IMR-90 (cell line): ENCODE results near the gene SMYD4. TPM values are rescaled to one million over a fixed set of nuclear protein-coding genes. Genes with fewer than 3 reads are reported as not detected.

Experiments
- ATAC-seq: fragments of 200-7000 bp; cut with Tn5 transposase; 2 replicates; pipeline ENCODE4 v1.9.1; 2020; ENCODE audit warnings: low read depth, mild to moderate bottlenecking, moderate library complexity
- BruUV-seq: library from RNA; stranded (reverse); fragments of 400-500 nt; replicated peaks from 2 replicates; lab custom pipeline; 2021; lab: Mats Ljungman, UMichigan
- CTCF ChIA-PET: fragments of 300-600 bp; formaldehyde crosslinking; extraction: SDS; loops from one replicate; lab custom pipeline; 2021; ENCODE audit warnings: antibody characterized with exemption; lab: Yijun Ruan, JAX
- POLR2A ChIA-PET: fragments of 300-600 bp; sonication (Branson Sonifier 250); formaldehyde crosslinking; loops from one replicate; lab custom pipeline; 2022; ENCODE audit warnings: antibody characterized with exemption; ENCODE audit not compliant: unreplicated experiment; lab: Charles Lee
- DNase-seq: peaks from one replicate; pipeline ENCODE4 v3.0.0; 2013
- H2AFZ ChIP-seq: replicated peaks from 2 replicates; pipeline ENCODE3; 2013; ENCODE audit warnings: low read length, mild to moderate bottlenecking; ENCODE audit not compliant: poor library complexity
- H2AK5ac ChIP-seq: 2 replicates; pipeline ENCODE4 v1.6.1; 2013; ENCODE audit warnings: low read depth, low read length, inconsistent platforms
- H2AK9ac ChIP-seq: replicated peaks from 2 replicates; pipeline ENCODE3; 2013; ENCODE audit warnings: mild to moderate bottlenecking, low read depth, low read length, moderate library complexity; ENCODE audit not compliant: poor library complexity
- H2BK120ac ChIP-seq: 2 replicates; pipeline ENCODE4 v1.6.1; 2013; ENCODE audit warnings: low read depth, low read length, inconsistent platforms
- H2BK15ac ChIP-seq: 3 replicates; pipeline ENCODE4 v1.6.1; 2013; ENCODE audit warnings: low read depth, low read length, inconsistent platforms
- H2BK20ac ChIP-seq: 2 replicates; pipeline ENCODE4 v1.6.1; 2013; ENCODE audit warnings: low read depth, mild to moderate bottlenecking, inconsistent platforms, low read length, moderate library complexity
- H2BK5ac ChIP-seq: 2 replicates; pipeline ENCODE4 v1.6.1; 2013; ENCODE audit warnings: mild to moderate bottlenecking, low read depth, low read length, inconsistent platforms; ENCODE audit not compliant: poor library complexity, severe bottlenecking
- H3K14ac ChIP-seq: replicated peaks from 2 replicates; pipeline ENCODE4 v1.6.1; 2013; ENCODE audit warnings: low read depth, low read length, inconsistent platforms
- H3K18ac ChIP-seq: 2 replicates; pipeline ENCODE4 v1.6.1; 2013; ENCODE audit warnings: low read depth, low read length, control low read depth
- H3K23ac ChIP-seq: 2 replicates; pipeline ENCODE4 v1.6.1; 2013; ENCODE audit warnings: low read depth, low read length, inconsistent platforms
- H3K27ac ChIP-seq: 2 replicates; pipeline ENCODE4 v1.5.1; 2013; ENCODE audit warnings: mild to moderate bottlenecking, control low read depth, low read length; ENCODE audit not compliant: insufficient read depth
- H3K27me3 ChIP-seq: 2 replicates; pipeline ENCODE4 v1.6.1; 2013; ENCODE audit warnings: low read length; ENCODE audit not compliant: control insufficient read depth, insufficient read depth
- H3K36me3 ChIP-seq: 2 replicates; pipeline ENCODE4 v1.6.1; 2013; ENCODE audit warnings: low read length, mixed read lengths; ENCODE audit not compliant: control insufficient read depth, insufficient read depth
- H3K4ac ChIP-seq: 2 replicates; pipeline ENCODE4 v1.6.1; 2013; ENCODE audit warnings: low read depth, low read length, inconsistent platforms
- H3K4me1 ChIP-seq: 2 replicates; pipeline ENCODE4 v1.6.1; 2013; ENCODE audit warnings: low read length, mixed read lengths; ENCODE audit not compliant: control insufficient read depth, insufficient read depth
- H3K4me2 ChIP-seq: 2 replicates; pipeline ENCODE4 v1.6.1; 2013; ENCODE audit warnings: low read depth, mild to moderate bottlenecking, control low read depth, low read length, moderate library complexity
- H3K4me3 ChIP-seq: 2 replicates; pipeline ENCODE4 v1.5.1; 2013; ENCODE audit warnings: low read depth, mild to moderate bottlenecking, control low read depth, low read length, moderate library complexity; ENCODE audit not compliant: insufficient read depth
- H3K56ac ChIP-seq: 2 replicates; pipeline ENCODE4 v1.6.1; 2013; ENCODE audit warnings: low read length, inconsistent platforms; ENCODE audit not compliant: insufficient read depth; ENCODE audit errors: extremely low read depth
- H3K79me1 ChIP-seq, 2 experiments: 2 replicates each; pipeline ENCODE4 v1.6.1; 2013; ENCODE audit warnings: low read length in 2 of 2, inconsistent platforms in 1 of 2, low read depth in 1 of 2
- H3K9ac ChIP-seq: 2 replicates; pipeline ENCODE4 v1.6.1; 2013; ENCODE audit warnings: low read depth, low read length, control low read depth
- H3K9me1 ChIP-seq: 2 replicates; pipeline ENCODE4 v1.6.1; 2013; ENCODE audit warnings: low read length, inconsistent platforms; ENCODE audit not compliant: insufficient read depth
- H3K9me3 ChIP-seq: 2 replicates; pipeline ENCODE4 v1.6.1; 2013; ENCODE audit warnings: low read length; ENCODE audit not compliant: control insufficient read depth, insufficient read depth
- H4K20me1 ChIP-seq: 2 replicates; pipeline ENCODE4 v1.6.1; 2013; ENCODE audit warnings: low read length, inconsistent platforms; ENCODE audit not compliant: insufficient read depth
- H4K5ac ChIP-seq: 2 replicates; pipeline ENCODE4 v1.6.1; 2013; ENCODE audit warnings: mild to moderate bottlenecking, low read depth, low read length, control low read depth
- H4K8ac ChIP-seq, 2 experiments: 2 replicates each; pipeline ENCODE4 v1.6.1; 2013; ENCODE audit warnings: low read depth in 2 of 2, low read length in 2 of 2, control low read depth in 1 of 2, inconsistent platforms in 1 of 2
- H4K91ac ChIP-seq: 2 replicates; pipeline ENCODE4 v1.6.1; 2013; ENCODE audit warnings: low read depth, low read length, inconsistent platforms; ENCODE audit not compliant: insufficient read depth
- BHLHE40 ChIP-seq: fragments of 150-350 bp; IDR thresholded peaks from 2 replicates; pipeline ENCODE4 v1.6.1; 2016; ENCODE audit warnings: mild to moderate bottlenecking, low read depth, low read length
- CEBPB ChIP-seq: IDR thresholded peaks from 2 replicates; pipeline ENCODE4 v1.6.1; 2012; ENCODE audit warnings: low read depth, low read length, improper control_type of control experiment
- CHD1 ChIP-seq: IDR thresholded peaks from 2 replicates; pipeline ENCODE4 v1.6.1; 2012; ENCODE audit warnings: low read depth, low read length, improper control_type of control experiment
- CTCF ChIP-seq: conservative IDR thresholded peaks from 2 replicates; pipeline ENCODE4 v1.5.1; 2012; ENCODE audit warnings: mild to moderate bottlenecking, low read depth, low read length, improper control_type of control experiment
- FOS ChIP-seq: fragments of 150-350 bp; IDR thresholded peaks from 2 replicates; pipeline ENCODE4 v1.6.1; 2016; ENCODE audit warnings: low read depth, low read length
- MAFK ChIP-seq: IDR thresholded peaks from 2 replicates; pipeline ENCODE4 v1.6.1; 2012; ENCODE audit warnings: low read depth, low read length, improper control_type of control experiment
- MAZ ChIP-seq: IDR thresholded peaks from 2 replicates; pipeline ENCODE4 v1.6.1; 2012; ENCODE audit warnings: low read depth, mild to moderate bottlenecking, low read length, improper control_type of control experiment, moderate library complexity, borderline replicate concordance
- MXI1 ChIP-seq: IDR thresholded peaks from 2 replicates; pipeline ENCODE4 v1.6.1; 2012; ENCODE audit warnings: low read depth, mild to moderate bottlenecking, low read length, moderate library complexity, borderline replicate concordance
- NFE2L2 ChIP-seq: fragments of 150-350 bp; IDR thresholded peaks from 2 replicates; pipeline ENCODE4 v1.6.1; 2016; ENCODE audit warnings: low read depth, mild to moderate bottlenecking, low read length
- POLR2A ChIP-seq: IDR thresholded peaks from 2 replicates; pipeline ENCODE4 v1.6.1; 2012; ENCODE audit warnings: mild to moderate bottlenecking, low read depth, low read length
- RAD21 ChIP-seq: IDR thresholded peaks from 2 replicates; pipeline ENCODE4 v1.6.1; 2012; ENCODE audit warnings: low read length, improper control_type of control experiment
- RCOR1 ChIP-seq: IDR thresholded peaks from 2 replicates; pipeline ENCODE4 v1.6.1; 2012; ENCODE audit warnings: mild to moderate bottlenecking, low read length, improper control_type of control experiment; ENCODE audit not compliant: insufficient replicate concordance
- RFX5 ChIP-seq: IDR thresholded peaks from 2 replicates; pipeline ENCODE4 v1.8.0; 2012; ENCODE audit warnings: low read depth, mild to moderate bottlenecking, low read length, moderate library complexity
- SMC3 ChIP-seq: fragments of 150-350 bp; IDR thresholded peaks from 2 replicates; pipeline ENCODE4 v1.6.1; 2016; ENCODE audit warnings: low read depth, mild to moderate bottlenecking, antibody characterized with exemption, low read length, moderate library complexity
- USF2 ChIP-seq: fragments of 150-350 bp; IDR thresholded peaks from 2 replicates; pipeline ENCODE4 v1.6.1; 2017; ENCODE audit warnings: mild to moderate bottlenecking, antibody characterized with exemption, low read length, low read depth
- WGBS, 2 experiments: methylation state at CpG; one replicate each; pipeline versions ENCODE4 v1.1.5 to v1.1.7; 2013; ENCODE audit warnings: missing lambda C conversion rate in 2 of 2; ENCODE audit not compliant: insufficient read length in 1 of 2; ENCODE audit errors: extremely low coverage in 2 of 2; 5-methylcytosine and 5-hydroxymethylcytosine counted together
- dilution Hi-C: fragments of 300-500 bp; cut with HindIII; formaldehyde crosslinking; loops from one replicate; pipeline ENCODE4 v1.14.3; 2018; ENCODE audit warnings: low sequenced_read_pairs; ENCODE audit not compliant: unreplicated experiment
- in situ Hi-C: fragments of 300-500 bp; cut with MboI; formaldehyde crosslinking; loops from 3 replicates; pipeline ENCODE4 v1.14.3; 2019; ENCODE audit warnings: low sequenced_read_pairs, inconsistent platforms, mixed read lengths
- intact Hi-C: fragments of 100-400 bp; cut with micrococcal nuclease; formaldehyde crosslinking; loops from 2 replicates; pipeline ENCODE4 v1.10.0; 2022
- polyA plus RNA-seq, 3 experiments: library from polyadenylated mRNA; depleted of rRNA; stranded (reverse); fragments of >200 nt; gene quantifications; 2 replicates each; pipeline ENCODE4 v1.2.3, GENCODE V29; 2012; ENCODE audit warnings: low replicate concordance in 1 of 3
- total RNA-seq: library from RNA; depleted of rRNA; stranded (reverse); fragments of >200 nt; gene quantifications from 2 replicates; pipeline ENCODE4 v1.2.3, GENCODE V29; 2012
- TF ChIP-seq, protein P1 (sequence below): fragments of 150-350 bp; IDR thresholded peaks from 2 replicates; pipeline ENCODE4 v1.6.1; 2016; ENCODE audit warnings: low read depth, mild to moderate bottlenecking, low read length, moderate library complexity, borderline replicate concordance

SMYD4 gene
- total and polyA plus RNA-seq, 2 of the 4 experiments (the other 2 are of a cell fraction) = 5.3 to 7.2 TPM

- H3K9ac ChIP-seq = no peak overlapping the region
- intact Hi-C loops = no loop called here
- WGBS, 2 experiments = 93% methylated on average over 6 of the region's 11 CpGs; no CpG with 5 or more reads in 1 of the 2 experiments
- H4K5ac ChIP-seq = no peak overlapping the region
- H2BK15ac ChIP-seq = no peak overlapping the region
- H3K4me2 ChIP-seq = no peak overlapping the region
- H3K36me3 ChIP-seq = peaks cover 9% of the 10 kb centered on the region
- no peak overlapping the region for H3K4me3 ChIP-seq
- ChIA-PET POLR2A (no interaction called here), CTCF (no interaction called here)
- dilution Hi-C loops = no loop called here
- in situ Hi-C loops = no loop called here
- no peak overlapping the region for H2BK20ac ChIP-seq
- no peak for ATAC-seq
- no peaks in the 10 kb centered on the region for H3K27me3 ChIP-seq
- no peak overlapping the region for H2BK120ac ChIP-seq
- BruUV-seq = no TSS peak
- H2AFZ ChIP-seq = no peak overlapping the region
- no peak overlapping the region for H4K8ac ChIP-seq
- no peak overlapping the region for H2BK5ac ChIP-seq
- DNase-seq = no peak
- H3K56ac ChIP-seq = no peak overlapping the region
- no peak overlapping the region for H4K91ac ChIP-seq
- no peak overlapping the region for H3K27ac ChIP-seq
- no peak overlapping the region for H3K23ac ChIP-seq
- H3K14ac ChIP-seq = no peak overlapping the region
- no peak overlapping the region for H2AK5ac ChIP-seq
- H3K9me3 ChIP-seq = no peaks in the 10 kb centered on the region
- no peak overlapping the region for H2AK9ac ChIP-seq
- H4K20me1 ChIP-seq = no peaks in the 10 kb centered on the region
- H3K9me1 ChIP-seq = no peaks in the 10 kb centered on the region
- no peaks in the 10 kb centered on the region for H3K79me1 ChIP-seq
- no peak overlapping the region for H3K18ac ChIP-seq
- no peak overlapping the region for H3K4ac ChIP-seq
- TF ChIP-seq RCOR1 (no peak), RFX5 (no peak), CEBPB (no peak), MXI1 (no peak), MAFK (no peak), POLR2A (no peak), RAD21 (no peak), SMC3 (no peak), NFE2L2 (no peak), MAZ (no peak), CTCF (no peak), FOS (no peak), BHLHE40 (no peak), CHD1 (no peak), USF2 (no peak)
- TF ChIP-seq, protein P1, sequence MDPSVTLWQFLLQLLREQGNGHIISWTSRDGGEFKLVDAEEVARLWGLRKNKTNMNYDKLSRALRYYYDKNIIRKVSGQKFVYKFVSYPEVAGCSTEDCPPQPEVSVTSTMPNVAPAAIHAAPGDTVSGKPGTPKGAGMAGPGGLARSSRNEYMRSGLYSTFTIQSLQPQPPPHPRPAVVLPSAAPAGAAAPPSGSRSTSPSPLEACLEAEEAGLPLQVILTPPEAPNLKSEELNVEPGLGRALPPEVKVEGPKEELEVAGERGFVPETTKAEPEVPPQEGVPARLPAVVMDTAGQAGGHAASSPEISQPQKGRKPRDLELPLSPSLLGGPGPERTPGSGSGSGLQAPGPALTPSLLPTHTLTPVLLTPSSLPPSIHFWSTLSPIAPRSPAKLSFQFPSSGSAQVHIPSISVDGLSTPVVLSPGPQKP = no peak
- no peaks in the 10 kb centered on the region for H3K4me1 ChIP-seq
These were observed 31.3 kb upstream of the SMYD4 start for GRCh38 chr17:1860978-1861377.
